GM19463 (cell line): ENCODE data around the gene VAC14.

Source experiments
- ATAC-seq: cut with Tn5 transposase; IDR thresholded peaks from one replicate; pipeline ENCODE4 v1.9.1; 2021; ENCODE audit warnings: mild to moderate bottlenecking, moderate library complexity; ENCODE audit not compliant: unreplicated experiment

VAC14 gene

DNA sequence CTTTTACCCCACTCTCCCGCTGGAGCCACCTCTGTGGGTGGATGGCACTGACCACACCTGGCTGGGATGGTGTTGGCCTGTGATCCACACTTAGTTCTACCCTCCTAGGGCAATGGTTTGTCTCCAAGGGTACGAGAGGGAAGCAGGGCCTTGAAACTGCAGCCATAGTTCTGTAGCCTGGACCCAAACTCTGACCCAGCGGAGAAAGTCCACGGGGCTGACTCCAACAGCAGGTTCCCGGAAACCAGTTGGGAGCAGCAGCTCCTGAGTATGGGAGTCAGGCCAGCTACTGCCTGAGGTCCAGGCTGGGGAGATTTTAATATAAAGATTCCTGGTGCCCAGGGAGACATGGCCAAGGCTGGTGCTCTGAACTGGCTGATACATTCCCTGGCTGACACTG, 91.5 kb downstream of the VAC14 start:
- ATAC-seq = no peak

DNA sequence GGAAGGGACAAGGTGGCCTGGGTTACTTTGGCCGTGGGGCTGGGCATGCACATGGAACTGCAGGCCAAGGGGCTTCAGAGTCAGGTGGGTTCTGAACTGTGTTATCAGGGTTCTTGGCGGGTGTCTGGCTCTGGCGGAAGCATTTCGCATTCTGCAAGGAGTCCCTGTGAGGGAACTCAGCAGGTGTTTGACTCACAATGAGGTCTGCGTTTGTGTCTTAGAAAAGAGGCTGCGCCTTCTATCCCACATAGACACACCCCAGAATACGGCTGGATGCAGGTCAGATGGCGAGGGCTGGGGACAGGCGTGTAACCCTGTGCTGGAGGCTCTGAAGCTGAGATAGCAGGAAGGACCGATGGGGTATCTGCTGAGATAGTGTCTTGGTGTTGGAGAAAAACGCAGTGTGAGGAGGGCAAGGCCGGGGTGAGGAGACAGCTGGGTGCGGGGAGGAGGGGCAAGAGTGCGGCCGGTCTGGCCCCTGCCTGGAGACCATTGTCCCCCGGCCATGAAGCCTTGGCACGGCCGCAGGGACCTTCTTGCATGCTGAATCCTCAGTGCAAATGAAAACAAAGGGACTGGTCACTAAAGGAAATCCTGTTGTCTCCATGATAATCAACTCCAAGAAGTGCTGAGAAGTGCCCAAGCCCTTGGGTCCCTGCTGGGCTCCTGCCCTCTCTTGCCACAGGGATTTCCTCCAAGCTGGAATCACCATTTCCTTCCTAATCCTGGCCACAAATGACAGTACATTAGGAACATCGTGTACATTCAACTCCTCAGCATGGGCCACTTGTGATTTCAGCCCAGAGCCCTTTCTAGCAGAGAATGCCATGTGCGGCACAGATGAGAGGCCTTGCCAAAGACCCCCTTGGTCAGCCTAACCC, 92.4 kb downstream of the VAC14 start:
- ATAC-seq = no peak

DNA sequence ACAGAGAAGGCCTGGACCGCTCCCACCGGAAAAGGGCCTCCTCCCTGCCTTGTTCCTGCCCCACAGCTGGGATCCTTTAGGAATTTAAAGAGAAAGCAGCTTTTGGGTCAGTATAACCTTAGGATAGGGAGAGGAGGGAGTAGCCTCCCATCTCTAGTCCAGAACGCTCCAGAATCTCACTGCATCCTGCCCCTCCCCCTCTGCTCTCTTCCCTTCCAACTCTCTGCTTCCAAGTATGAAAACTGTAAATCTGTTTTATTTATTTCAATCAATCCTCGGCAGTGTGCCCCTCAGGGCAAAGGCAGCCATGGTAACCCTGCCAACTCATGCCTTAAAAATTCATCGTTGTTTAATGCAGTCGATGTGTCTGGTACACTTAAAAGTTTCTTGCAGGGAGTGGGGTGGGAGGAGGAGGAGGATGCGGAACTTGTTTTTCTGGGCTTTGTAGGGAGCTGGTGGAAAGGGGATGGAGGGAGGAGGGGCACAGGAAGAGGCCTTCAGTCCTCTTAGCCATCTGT, 94.0 kb downstream of the VAC14 start:
- ATAC-seq = no peak

DNA sequence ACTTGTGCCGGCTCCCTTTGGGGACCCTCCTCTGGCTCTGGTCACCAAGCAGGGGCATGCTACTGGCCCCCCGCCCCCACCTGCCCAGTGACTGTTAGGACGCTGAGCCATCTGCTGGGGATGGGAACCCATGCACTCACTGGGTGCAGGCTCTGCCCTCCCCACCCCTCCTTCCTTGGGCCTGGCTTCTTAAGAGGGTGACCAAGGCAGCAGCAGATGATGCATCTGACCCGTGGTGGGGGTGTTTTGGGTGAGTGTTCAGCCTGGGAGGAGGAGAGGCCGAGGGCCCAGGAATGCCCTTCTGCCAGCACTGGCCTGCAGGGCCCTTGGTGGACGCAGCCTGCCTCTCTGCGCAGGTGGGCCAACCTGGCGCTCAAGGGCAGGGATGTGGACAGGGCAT, 95.9 kb downstream of the VAC14 start:
- ATAC-seq = no peak

DNA sequence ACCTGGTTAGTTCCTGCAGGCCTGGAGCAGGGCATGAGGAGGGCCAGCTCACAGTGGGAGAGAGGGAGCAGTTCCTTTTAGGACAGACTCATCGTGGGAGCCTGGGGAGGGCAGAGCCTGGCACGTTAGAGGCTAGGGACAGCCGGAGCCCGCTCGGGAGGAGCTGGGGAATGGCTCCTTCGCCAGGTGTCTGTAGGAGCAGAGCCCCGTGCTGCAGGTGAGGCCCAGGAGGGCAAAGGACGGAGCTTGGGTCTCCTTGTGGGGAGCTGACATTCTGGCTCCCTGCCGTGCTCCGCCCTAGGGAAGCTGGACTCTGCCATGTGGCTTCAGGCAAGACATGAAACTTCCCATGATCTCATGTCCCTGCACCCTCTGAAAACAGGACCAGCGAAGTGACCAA, 96.4 kb downstream of the VAC14 start:
- ATAC-seq = no peak

DNA sequence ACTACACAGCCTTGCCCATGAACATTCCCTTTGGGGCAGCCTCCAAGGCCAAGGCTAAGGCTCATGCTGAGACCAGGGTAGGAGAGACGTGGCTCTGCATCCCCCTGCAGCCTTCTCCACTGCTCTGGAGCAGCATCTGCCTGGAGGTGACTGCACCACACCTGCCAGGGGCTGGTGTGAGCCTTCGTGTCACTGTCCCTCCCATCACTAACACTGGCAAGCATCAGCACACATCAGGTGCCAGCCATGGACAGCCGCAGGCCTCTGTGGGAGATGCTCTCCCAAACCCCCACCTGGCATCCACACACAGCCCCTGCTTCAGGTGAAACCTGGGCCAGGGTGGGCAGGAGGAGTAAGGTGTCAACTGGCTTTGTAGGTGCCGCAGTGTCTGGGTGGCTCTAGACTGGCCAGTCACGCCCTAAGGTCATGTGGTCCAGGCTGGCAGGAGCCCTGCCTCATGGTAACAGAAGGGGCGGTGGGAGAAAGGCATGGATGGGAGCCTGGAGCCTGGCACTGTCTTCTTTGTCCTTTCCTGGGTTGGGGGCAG, 97.0 kb downstream of the VAC14 start:
- no peak for ATAC-seq

DNA sequence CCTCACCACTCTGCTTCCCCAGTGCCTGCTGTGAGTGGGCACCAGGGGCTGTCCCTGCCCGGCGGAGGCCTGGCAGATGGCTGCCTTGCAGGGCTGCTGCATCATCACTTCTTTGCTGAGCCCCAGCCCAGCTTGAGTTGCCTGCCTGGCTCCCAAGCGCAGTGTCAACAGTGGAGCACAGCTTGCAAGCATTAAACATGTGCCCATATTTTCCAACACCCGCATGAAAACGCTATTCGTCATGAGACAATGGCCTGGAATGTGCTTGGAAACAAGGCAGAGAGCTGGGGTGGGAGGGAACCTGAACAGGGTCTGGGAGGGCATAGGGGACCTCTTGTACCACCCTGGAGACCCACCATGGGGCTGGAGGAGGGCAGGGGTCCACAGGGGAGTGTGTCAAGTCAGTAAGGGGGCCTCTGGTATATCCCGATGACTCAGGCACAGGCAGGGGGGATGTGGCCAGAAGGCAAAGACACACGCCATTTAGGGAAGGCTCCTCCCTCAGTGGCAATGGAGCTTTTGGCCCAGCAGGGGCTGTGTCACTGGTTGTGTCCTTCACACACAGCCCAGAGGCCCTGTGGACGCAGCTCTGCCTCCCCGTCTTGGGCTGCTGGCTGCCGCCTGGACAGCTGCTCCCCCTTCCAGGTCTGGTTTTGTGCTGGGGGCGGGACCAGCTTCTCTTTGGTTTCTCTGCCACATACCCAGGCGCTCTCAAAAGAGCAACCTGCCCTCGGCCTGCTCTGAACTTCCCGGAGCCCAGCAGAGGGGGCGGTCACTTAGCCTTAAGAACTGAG, 97.7 kb downstream of the VAC14 start:
- ATAC-seq = no peak

DNA sequence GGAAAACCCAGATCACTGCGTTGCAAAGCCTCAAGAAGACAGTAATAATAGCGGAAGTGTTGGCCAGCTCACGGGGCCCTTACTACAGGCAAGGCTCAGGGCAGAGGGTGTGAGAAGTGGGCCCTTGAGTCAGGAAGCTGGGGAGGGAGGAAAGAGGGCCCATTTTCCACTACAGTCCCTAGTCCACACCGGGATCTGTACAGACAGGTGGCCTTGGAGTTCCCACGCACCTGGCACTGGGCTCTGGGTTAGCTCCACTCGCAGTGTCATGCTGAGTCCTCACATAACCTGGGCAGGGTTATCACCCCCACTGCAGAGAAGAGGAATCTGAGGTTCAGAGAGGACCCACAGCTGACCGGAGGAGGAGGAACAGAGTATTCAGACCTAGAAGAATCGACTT, 98.3 kb downstream of the VAC14 start:
- ATAC-seq = no peak

DNA sequence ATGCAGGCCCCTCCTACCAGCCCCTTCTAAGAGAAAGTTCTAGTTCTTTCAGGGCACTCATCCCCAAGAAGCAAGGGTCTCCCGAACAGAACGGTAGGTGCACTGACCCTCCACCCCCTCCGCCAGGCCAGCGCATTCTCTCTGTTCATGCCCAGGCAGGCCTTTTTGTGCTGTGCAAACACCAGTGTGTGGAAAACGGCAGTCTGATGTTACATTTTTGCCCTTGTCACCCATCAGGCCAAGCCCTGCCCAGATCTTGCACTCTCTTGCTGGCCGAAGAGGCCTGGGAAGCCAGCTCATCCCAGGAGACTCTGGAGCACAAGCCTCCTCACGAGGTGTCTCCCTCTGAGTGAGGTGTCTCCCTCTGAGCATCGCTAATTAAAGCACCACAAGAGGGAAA, 99.0 kb downstream of the VAC14 start:
- ATAC-seq = no peak

DNA sequence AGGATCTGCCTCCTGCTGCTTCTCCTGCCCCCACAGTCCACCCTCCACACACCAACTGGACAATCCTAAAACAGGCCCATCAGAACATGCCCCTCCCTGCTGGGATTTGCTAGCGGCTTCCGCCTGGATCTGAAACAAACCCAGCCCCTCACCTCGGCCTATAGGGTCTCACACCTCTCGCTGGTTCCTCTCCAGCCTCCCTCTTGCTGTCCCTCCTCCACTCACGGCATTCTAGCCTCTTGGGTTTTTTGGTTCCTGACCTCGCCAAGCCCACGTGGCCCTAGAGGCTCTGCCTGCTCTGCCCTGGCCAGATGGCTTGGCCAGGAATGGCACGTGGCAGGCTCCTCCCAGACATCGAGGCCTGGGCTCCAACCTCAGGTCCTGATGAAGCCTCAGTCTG, 99.4 kb downstream of the VAC14 start:
- no peak for ATAC-seq

DNA sequence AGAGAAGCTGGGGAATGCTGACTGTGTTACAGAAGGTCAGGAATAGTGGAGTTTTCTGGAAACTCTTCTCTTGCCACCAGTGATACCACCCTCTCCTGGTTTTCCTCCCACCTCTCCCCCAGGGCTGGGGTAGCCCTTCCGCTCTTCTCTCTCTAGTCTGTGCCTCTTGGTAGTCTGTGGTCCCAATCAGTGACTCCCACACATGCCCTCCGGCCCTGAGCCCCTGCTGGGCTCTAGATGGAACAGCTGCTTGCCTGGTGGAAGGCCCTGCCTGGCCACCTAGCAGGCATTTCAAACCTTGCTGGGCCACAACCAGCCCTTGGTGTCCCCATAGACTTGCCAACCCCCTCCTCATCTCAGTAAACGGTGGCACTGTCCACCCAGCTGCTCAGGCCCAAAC, 99.9 kb downstream of the VAC14 start:
- no peak for ATAC-seq

DNA sequence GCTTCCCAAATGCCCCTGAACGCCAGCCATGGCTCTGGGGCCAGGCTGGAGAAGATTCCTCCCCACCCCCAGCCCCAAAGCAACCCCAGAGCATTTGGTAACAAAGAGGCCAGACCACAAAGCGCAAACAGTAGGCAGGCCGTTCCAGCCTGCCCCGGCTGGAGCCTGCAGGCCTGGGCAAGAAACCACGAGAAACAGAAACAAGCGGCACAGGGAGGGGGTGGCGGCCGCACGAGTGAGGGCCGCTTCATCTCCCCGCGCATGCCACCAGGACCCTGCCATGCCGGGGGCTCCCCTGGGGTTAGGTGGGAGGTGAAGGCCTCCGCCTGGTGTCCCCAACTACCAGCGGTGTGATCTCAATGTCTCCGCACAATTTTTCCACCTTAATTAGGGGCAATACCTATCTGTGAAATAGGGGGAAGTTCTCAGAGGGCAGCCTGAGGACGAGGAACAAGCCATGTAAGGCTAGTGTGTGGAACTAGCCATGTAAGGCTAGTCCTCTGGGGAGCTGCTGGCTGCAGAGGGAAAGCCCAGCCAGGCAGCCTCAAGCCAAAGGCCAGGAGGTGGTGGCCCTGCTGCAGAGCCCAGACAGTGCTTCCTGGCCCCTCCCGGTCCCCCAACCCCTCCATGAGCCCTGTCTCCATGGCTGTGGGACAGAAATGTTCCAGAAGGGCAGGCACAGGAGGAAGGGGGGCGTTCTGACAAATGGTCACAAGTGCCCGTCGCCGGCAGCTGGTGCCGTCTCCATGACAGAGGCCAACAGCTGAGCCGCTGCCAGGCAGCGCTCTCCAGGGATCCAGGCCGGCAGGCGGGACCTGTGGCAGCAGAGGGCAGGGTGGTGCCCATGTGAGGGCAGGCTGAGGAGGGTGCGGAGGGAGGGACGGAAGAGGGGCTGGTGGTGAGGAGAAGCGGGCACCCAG, 100.6 kb downstream of the VAC14 start:
- no peak for ATAC-seq

DNA sequence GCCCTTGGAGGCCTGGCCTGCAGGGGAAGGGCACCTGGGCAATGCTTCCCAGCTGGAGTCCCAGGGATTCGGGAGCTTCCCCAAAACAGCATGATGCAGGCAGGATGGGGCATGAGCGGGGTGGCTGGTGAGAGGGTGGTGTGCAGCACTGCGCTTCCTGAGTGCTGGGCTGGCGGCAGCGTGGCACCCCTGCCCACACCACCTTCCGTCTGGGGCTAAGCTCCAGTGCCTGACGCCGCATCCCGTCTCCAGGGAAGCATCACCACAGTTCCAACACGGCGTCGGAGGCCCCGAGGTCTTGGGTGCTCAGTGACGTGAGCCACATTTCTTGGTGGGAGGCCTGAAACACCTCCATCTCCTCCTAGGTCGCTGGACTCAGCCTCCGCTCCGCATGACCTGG, 101.3 kb downstream of the VAC14 start:
- no peak for ATAC-seq

DNA sequence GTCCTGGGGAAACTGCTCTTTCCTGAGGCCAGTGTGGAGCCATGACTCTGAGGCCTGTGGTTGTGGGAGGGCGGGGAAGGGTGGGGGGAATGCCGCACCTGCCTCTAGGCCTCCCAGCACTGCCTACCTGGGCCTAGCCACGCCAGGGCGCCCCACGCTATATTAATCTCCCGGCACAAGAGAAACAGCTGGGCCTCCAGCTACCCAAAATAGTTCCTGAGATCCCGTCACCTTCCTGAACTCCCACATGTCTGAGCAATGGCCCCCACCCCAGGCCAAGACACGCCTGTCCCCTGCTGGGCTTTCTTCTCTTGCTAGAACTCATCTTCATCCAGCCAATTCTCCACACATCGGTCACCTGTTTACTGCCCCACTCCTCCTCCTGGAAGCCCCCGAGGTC, 102.1 kb downstream of the VAC14 start:
- no peak for ATAC-seq

DNA sequence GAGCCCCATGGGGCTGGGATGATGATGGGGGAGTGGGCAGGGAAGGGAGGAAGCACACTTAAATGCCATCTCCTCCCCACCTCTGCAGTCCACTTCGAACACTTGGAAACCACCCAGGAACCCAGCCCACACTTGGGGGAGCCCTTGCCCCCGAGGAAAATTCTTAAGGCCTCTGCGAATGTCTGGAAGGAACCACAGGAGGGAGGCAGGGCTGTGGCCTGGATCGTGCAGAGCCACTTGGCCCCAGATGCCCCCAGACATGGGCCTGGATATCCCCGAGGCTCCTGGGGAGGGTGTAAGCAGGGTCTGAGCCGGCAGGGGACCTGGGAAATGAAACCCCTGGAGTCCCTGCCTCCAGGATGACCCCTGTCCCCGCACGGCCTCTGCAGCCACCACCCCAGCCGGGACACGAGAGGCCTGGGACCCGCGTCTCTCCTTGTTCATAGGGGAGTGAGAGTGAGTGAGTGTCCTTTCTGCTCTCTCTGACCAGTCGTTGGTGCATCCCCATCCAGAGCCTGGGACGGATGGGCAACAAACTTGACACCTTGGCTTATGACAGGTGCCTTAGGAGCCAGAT, 103.3 kb downstream of the VAC14 start:
- no peak for ATAC-seq

DNA sequence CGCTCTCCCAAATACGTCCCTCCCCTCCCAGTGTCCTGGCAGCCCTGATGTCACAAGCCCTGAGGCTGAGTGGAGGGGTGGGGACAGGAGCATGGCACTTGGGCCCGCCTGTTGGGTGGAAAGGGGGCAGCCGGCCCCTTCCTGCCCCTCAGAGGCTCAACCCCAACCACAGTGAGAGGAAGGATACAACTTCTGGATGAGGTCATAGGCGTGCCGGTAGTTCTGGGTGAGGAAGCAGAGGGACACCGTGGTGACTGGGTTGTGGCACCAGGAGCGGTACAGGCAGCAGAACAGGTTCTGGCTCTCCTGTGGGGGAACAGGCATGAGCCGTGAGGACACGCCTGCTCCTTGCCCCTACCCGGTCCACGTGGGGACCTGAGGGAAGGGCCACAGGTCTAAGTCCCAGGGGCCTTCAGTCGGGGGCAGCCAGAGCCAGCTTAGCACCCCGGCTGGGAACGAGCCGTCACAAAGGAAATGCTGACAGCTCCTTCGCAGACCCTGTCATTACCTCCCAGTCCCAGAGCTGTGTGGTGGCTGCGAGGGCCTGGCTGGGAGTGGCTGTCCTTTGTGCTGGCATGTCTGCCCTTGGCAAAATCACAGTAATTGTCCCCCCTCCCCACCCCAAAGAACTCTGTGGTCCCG, 103.9 kb downstream of the VAC14 start:
- no peak for ATAC-seq

DNA sequence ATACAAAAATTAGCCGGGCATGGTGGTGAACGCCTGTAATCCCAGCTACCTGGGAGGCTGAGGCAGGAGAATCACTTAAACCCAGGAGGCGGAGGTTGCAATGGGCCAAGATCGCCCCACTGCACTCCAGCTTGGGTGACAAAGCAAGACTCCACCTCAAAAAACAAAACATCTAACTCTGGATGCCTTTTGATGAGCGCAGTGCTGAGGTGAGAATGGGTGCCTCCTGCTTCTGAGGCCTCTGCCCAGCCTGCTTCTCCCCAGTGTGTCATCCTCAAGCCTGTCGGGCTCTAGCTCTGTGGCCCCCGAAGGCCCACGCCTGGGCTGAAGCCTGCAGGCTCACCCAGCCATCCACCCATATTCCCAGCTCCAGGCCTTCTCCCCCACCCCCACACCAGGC, 104.6 kb downstream of the VAC14 start:
- no peak for ATAC-seq

DNA sequence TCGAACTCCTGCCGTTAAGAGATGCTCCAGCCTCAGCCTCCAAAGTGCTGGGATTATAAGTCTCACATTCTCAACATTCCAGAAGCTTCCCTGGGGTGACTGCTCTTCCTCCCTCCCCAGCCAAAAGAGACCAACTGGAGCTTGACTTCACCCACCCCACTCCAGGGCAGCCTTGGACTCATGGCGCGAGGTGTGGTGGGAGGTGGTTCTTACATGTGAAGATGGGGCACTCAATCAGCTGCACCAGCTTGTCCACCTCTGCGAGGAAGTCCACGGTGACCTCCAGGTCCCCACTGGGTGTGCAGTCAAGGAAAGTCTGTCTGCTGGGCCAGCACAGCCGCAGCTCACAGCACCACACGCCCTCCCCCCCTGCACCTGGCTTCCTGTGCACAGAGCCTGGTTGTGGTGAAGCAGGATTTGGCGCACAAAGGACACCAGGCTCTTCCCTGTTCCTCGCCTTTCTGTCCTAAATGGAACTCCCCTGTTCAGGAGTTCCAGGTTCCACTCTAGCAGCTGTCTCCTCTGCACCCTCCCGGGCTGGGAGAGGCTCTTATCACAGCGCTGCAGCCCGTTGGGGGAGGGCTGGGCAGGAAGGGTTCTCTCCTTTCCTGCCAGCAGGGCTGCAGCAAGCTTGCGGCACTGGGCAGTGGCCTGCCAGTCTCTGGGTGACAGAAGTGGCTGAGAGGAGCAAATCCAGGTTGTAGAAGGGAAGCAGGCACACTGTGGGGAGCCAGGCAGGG, 105.5 kb downstream of the VAC14 start:
- no peak for ATAC-seq

DNA sequence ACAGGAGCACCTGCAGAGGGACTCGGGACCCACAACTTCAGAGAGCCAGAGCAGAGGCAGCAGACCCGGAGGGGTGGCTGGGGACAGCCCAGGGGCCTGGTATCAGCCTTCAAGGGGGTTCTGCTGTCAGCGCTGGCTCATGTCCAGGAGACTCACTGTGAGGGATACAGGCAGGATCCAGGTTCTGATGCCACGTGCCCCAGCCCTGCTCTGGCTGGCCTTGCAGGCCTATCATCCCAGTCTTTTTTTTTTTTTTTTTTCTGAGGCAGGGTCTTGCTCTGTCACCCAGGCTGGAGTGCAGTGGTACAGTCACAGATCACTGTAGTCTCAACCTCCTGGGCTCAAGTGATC, 106.1 kb downstream of the VAC14 start:
- ATAC-seq = no peak
